HepG2 (cell line): ENCODE data around the gene RRAS2. TPM values are rescaled to one million over a fixed set of nuclear protein-coding genes. Genes with fewer than 3 reads are reported as not detected.

Experiments
- ATAC-seq: fragments of 200-7000 bp; cut with Tn5 transposase; 3 replicates; pipeline ENCODE4 v1.9.1; 2020; ENCODE audit warnings: mild to moderate bottlenecking, moderate library complexity
- BruUV-seq: library from RNA; stranded (reverse); fragments of 400-500 nt; replicated peaks from 2 replicates; lab custom pipeline; 2021; lab: Mats Ljungman, UMichigan
- CTCF ChIA-PET: fragments of 300-600 bp; formaldehyde crosslinking; extraction: SDS; loops from one replicate; lab custom pipeline; 2021; ENCODE audit warnings: low total read pairs, inconsistent platforms, low intra/inter-chr PET ratio; lab: Yijun Ruan, JAX
- POLR2A ChIA-PET: fragments of 350-600 bp; sonication (Branson Sonifier 250); formaldehyde crosslinking; loops from one replicate; lab custom pipeline; 2020; ENCODE audit warnings: antibody characterized with exemption, inconsistent platforms; lab: Yijun Ruan, JAX
- DNase-seq: peaks from one replicate; pipeline ENCODE4 v3.0.0-alpha.2; 2015; ENCODE audit warnings: low spot score
- FAIRE-seq: peaks from 3 replicates; lab custom pipeline; 2011; peaks lifted over from hg19 to GRCh38; lab: Jason Lieb, UNC
- H2AFZ ChIP-seq: one replicate; pipeline ENCODE4 v1.6.1; 2011; ENCODE audit warnings: low read length, inconsistent platforms
- H3K27ac ChIP-seq: fragments of 300-600 bp; 3 replicates; pipeline ENCODE4 v1.8.0; 2011; ENCODE audit warnings: mixed run types, mild to moderate bottlenecking, mixed read lengths, low read length, inconsistent platforms; ENCODE audit not compliant: insufficient read depth; ENCODE audit errors: extremely low read length
- H3K27me3 ChIP-seq, 2 experiments: fragments of 200-600 bp in 1 of 2; 2 replicates in 1 of 2; 3 replicates in 1 of 2; pipeline versions ENCODE4 v1.6.0 to v1.8.0; 2011; ENCODE audit warnings: low read length in 2 of 2, mild to moderate bottlenecking in 2 of 2, moderate library complexity in 2 of 2, inconsistent platforms in 1 of 2; ENCODE audit not compliant: insufficient read depth in 2 of 2, control insufficient read depth in 1 of 2
- H3K36me3 ChIP-seq, 2 experiments: fragments of 200-600 bp in 1 of 2; replicated peaks in 1 of 2; 2 replicates in 1 of 2; 3 replicates in 1 of 2; pipeline versions ENCODE4 v1.5.1 to v1.8.0; 2011; ENCODE audit warnings: low read length in 2 of 2, inconsistent platforms in 1 of 2; ENCODE audit not compliant: insufficient read depth in 2 of 2, control insufficient read depth in 1 of 2
- H3K4me1 ChIP-seq: 2 replicates; pipeline ENCODE4 v1.5.1; 2012; ENCODE audit warnings: low read length, inconsistent platforms; ENCODE audit not compliant: insufficient read depth
- H3K4me2 ChIP-seq: 2 replicates; pipeline ENCODE4 v1.6.0; 2011; ENCODE audit warnings: low read depth, low read length, inconsistent platforms
- H3K4me3 ChIP-seq, 3 experiments: fragments of 200-600 bp in 1 of 3; sonication (generic), shearing (Covaris generic) in 1 of 3; replicated peaks in 1 of 3; 2 replicates each; pipeline ENCODE4 v1.5.1; 2011 to 2016; ENCODE audit warnings: low read length in 3 of 3, inconsistent platforms in 2 of 3, low read depth in 2 of 3, mild to moderate bottlenecking in 2 of 3, control low read depth in 1 of 3, mixed read lengths in 1 of 3; ENCODE audit not compliant: insufficient read depth in 1 of 3
- H3K79me2 ChIP-seq: one replicate; pipeline ENCODE4 v1.6.1; 2011; ENCODE audit warnings: low read length, inconsistent platforms; ENCODE audit not compliant: insufficient read depth
- H3K9ac ChIP-seq: 2 replicates; pipeline ENCODE4 v1.6.0; 2011; ENCODE audit warnings: mild to moderate bottlenecking, low read depth, low read length, inconsistent platforms; ENCODE audit not compliant: insufficient read depth
- H3K9me3 ChIP-seq: 2 replicates; pipeline ENCODE4 v1.5.1; 2012; ENCODE audit warnings: mild to moderate bottlenecking, low read length
- H4K20me1 ChIP-seq: 2 replicates; pipeline ENCODE4 v1.6.0; 2011; ENCODE audit warnings: inconsistent platforms, mild to moderate bottlenecking, low read length, moderate library complexity; ENCODE audit not compliant: insufficient read depth
- ARID3A ChIP-seq: IDR thresholded peaks from 2 replicates; pipeline ENCODE4 v1.6.1; 2012; ENCODE audit warnings: low read depth, low read length, improper control_type of control experiment
- ARID4A ChIP-seq: sonication (generic); formaldehyde crosslinking; IDR thresholded peaks from 2 replicates; pipeline ENCODE4 v1.5.0; 2020; ENCODE audit warnings: mild to moderate bottlenecking, missing genetic modification reagents, borderline replicate concordance
- ASH2L ChIP-seq: fragments of 300-600, 200-600 bp; sonication (generic); IDR thresholded peaks from 2 replicates; pipeline ENCODE4 v1.7.0; 2017; ENCODE audit warnings: low read depth, mild to moderate bottlenecking, moderate library complexity, mixed read lengths, low read length; ENCODE audit not compliant: insufficient read length
- CEBPG ChIP-seq: IDR thresholded peaks from 2 replicates; pipeline ENCODE4 v1.6.1; 2016
- ELF3 ChIP-seq: IDR thresholded peaks from 2 replicates; pipeline ENCODE4 v1.6.1; 2016; ENCODE audit warnings: missing genetic modification reagents, missing compliant biosample characterization
- ETV5 ChIP-seq: IDR thresholded peaks from 2 replicates; pipeline ENCODE4 v1.6.1; 2018; ENCODE audit warnings: missing biosample characterization, missing genetic modification reagents, inconsistent platforms, borderline replicate concordance
- GATAD1 ChIP-seq: IDR thresholded peaks from 2 replicates; pipeline ENCODE4 v1.6.1; 2016; ENCODE audit warnings: missing genetic modification reagents, missing compliant biosample characterization
- KDM3A ChIP-seq: IDR thresholded peaks from 2 replicates; pipeline ENCODE4 v1.6.1; 2018; ENCODE audit warnings: low read depth, missing compliant biosample characterization
- NFKB2 ChIP-seq: sonication (generic); formaldehyde crosslinking; IDR thresholded peaks from 2 replicates; pipeline ENCODE4 v1.4.0; 2020; ENCODE audit warnings: missing genetic modification reagents, borderline replicate concordance
- NR2F2 ChIP-seq: IDR thresholded peaks from 2 replicates; pipeline ENCODE4 v1.6.1; 2012; ENCODE audit warnings: low read depth, inconsistent platforms, borderline replicate concordance
- PLSCR1 ChIP-seq: sonication (generic); formaldehyde crosslinking; IDR thresholded peaks from 2 replicates; pipeline ENCODE4 v1.5.0; 2020; ENCODE audit warnings: missing genetic modification reagents, mild to moderate bottlenecking, borderline replicate concordance
- TAF1 ChIP-seq: sonication (generic); formaldehyde crosslinking; IDR thresholded peaks from 2 replicates; pipeline ENCODE4 v1.4.0; 2020; ENCODE audit warnings: missing genetic modification reagents
- TEAD3 ChIP-seq: optimal IDR thresholded peaks from 2 replicates; pipeline ENCODE3; 2016; ENCODE audit warnings: borderline replicate concordance
- ZNF138 ChIP-seq: sonication (generic); formaldehyde crosslinking; IDR thresholded peaks from 2 replicates; pipeline ENCODE4 v1.5.0; 2020; ENCODE audit warnings: mild to moderate bottlenecking, low read depth, missing genetic modification reagents
- ZNF160 ChIP-seq: sonication (generic); formaldehyde crosslinking; IDR thresholded peaks from 2 replicates; pipeline ENCODE4 v1.8.0; 2022; ENCODE audit warnings: mild to moderate bottlenecking, inconsistent platforms, missing genetic modification reagents
- ZNF3 ChIP-seq: IDR thresholded peaks from 2 replicates; pipeline ENCODE4 v1.7.0; 2017; ENCODE audit warnings: inconsistent platforms
- ZNF546 ChIP-seq: sonication (generic); formaldehyde crosslinking; conservative IDR thresholded peaks from 2 replicates; pipeline ENCODE4 v1.8.1; 2023; ENCODE audit warnings: mild to moderate bottlenecking, missing genetic modification reagents
- ZNF670 ChIP-seq: sonication (generic); formaldehyde crosslinking; IDR thresholded peaks from 2 replicates; pipeline ENCODE4 v1.8.0; 2022; ENCODE audit warnings: mild to moderate bottlenecking, missing genetic modification reagents, borderline replicate concordance
- ZNF777 ChIP-seq: sonication (generic); formaldehyde crosslinking; IDR thresholded peaks from 2 replicates; pipeline ENCODE4 v1.4.0; 2020; ENCODE audit warnings: missing genetic modification reagents
- WGBS: methylation state at CpG from one replicate; pipeline ENCODE4 v1.1.6; 2017; ENCODE audit warnings: low lambda C conversion rate; 5-methylcytosine and 5-hydroxymethylcytosine counted together
- in situ Hi-C: cut with HindIII; loops from 2 replicates; pipeline ENCODE4 v1.10.0; 2017; ENCODE audit warnings: low pct_unique_long_range_greater_than_20kb; ENCODE audit not compliant: extremely low pct_ligation_motif_present
- intact Hi-C: fragments of 100-400 bp; cut with micrococcal nuclease; formaldehyde crosslinking; loops from one replicate; pipeline ENCODE4 v1.10.0; 2022; ENCODE audit not compliant: unreplicated experiment
- polyA plus RNA-seq, 8 experiments: library from polyadenylated mRNA; depleted of rRNA in 3 of 8; stranded (reverse) in 7 of 8; unstranded in 1 of 8; fragments of >200 nt; fragmentation: Illumina TruSeq in 4 of 8; extraction: Trizol in 4 of 8; gene quantifications; 2 replicates each; pipeline versions ENCODE4 v1.2.1 to v1.2.3, GENCODE V29; 2011 to 2016; ENCODE audit warnings: low read depth in 4 of 8, missing spikeins in 1 of 8, mixed read lengths in 1 of 8; ENCODE audit not compliant: insufficient read depth in 1 of 8
- total RNA-seq, 5 experiments: library from RNA; depleted of rRNA; stranded (reverse); fragments of >200 nt; fragmentation: Illumina TruSeq; extraction: Trizol; gene quantifications; 2 replicates each; pipeline ENCODE4 v1.2.3, GENCODE V29; 2016; ENCODE audit warnings: low read depth in 1 of 5

Gene RRAS2
- total and polyA plus RNA-seq, 2 of the 13 experiments (the other 11 are each of a cell fraction or from before 2014, with no cell fraction given), result 19.0 to 44.1 TPM

DNA sequence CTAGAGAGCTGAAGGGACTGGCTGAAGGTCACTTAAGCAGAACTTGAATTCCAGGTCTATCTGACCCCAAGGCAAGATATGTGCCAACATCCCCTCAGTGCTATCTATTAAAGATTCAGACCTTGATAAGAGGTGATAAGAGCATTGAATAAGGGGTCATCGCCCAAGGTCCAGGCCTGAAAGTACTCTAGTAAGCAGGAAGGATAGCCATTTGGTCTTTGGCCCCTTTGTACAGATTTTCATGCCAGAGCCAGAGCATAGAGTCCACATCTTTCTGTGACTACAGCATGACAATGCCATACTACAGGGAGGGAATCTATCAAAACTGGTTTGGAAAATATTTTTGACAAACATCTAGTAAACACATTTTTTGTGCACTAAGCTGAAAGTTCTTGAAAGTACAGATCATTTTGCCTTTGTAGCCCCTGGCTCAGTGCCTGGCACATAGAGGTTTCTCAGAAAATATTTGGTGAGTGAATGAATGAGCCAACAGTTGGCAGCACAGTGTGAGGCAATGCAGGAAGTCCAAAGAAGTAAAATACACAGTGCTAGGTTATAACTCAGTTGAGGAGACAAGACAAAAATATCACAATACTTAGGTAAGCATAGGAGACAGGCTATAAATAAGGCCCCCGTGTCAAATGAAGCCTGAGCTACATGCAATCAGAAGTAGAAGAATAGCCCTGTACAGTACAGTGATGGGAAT, 15.1 kb upstream of the RRAS2 start:
- FAIRE-seq, result no peak
- no peak for TF ChIP-seq ZNF160
- no peak for TF ChIP-seq TEAD3 (CRISPR knock-in tag)
- peak; percentile 49; the same call in 1 of the 2 replicates for TF ChIP-seq CEBPG (CRISPR knock-in tag)
- TF ChIP-seq ZNF546 (CRISPR knock-in tag), result no peak
- no peak for TF ChIP-seq ZNF138 (CRISPR knock-in tag)
- no peak for TF ChIP-seq GATAD1 (CRISPR knock-in tag)
- no peak for TF ChIP-seq ARID4A (CRISPR knock-in tag)
- peak; percentile 68; the same call in 1 of the 2 replicates for TF ChIP-seq ZNF3
- no peak for TF ChIP-seq PLSCR1 (CRISPR knock-in tag)
- TF ChIP-seq ARID3A, result peak; percentile 15; the same call in 1 of the 2 replicates
- TF ChIP-seq KDM3A (CRISPR knock-in tag), result no peak
- no peak for TF ChIP-seq TAF1 (CRISPR knock-in tag)
- TF ChIP-seq ZNF670, result no peak
- no peak for TF ChIP-seq NR2F2
- TF ChIP-seq ASH2L, result peak; percentile 49
- peak; percentile 47; the same call in 1 of the 2 replicates for TF ChIP-seq ELF3 (CRISPR knock-in tag)
- TF ChIP-seq ZNF777 (CRISPR knock-in tag), result no peak
- TF ChIP-seq ETV5 (CRISPR knock-in tag), result peak; percentile 63; the same call in 1 of the 2 replicates
- TF ChIP-seq NFKB2 (CRISPR knock-in tag), result no peak

More for the DNA sequence above, 15.1 kb upstream of the RRAS2 start:
- Histone ChIP-seq H3K27me3 (peaks cover 0 to 7% of the 10 kb centered on the region in 2 experiments; a peak in 1 of 5 replicates), H3K36me3 (no peaks in the 10 kb centered on the region), H3K4me2 (no peak overlapping the region), H3K4me3 (no peak overlapping the region), H3K9me3 (no peaks in the 10 kb centered on the region), H3K27ac (no peak overlapping the region), H3K79me2 (no peaks in the 10 kb centered on the region), H4K20me1 (no peaks in the 10 kb centered on the region), H3K9ac (no peak overlapping the region), H3K4me1 (peaks cover 18% of the 10 kb centered on the region), H2AFZ (no peak overlapping the region)
- intact Hi-C loops, result no loop called here
- no TSS peak for BruUV-seq
- POLR2A ChIA-PET, result interaction anchor here (0.8 kb wide), 1 partner anchor 16 kb away, joined by 3 read pairs; no protein-coding TSS in a partner anchor
- in situ Hi-C loops, result no loop called here
- DNase-seq, result peak; percentile 38
- 0% methylated on average over 2 of the region's 2 CpGs for WGBS
- ATAC-seq, result peak; percentile 78
- CTCF ChIA-PET, result no interaction called here
